Panc1 (cell line): Measurements from ENCODE around the gene OLIG1. TPM values are rescaled to one million over a fixed set of nuclear protein-coding genes. Genes with fewer than 3 reads are reported as not detected.

Experiments used
- ATAC-seq: fragments of 200-7000 bp; cut with Tn5 transposase; 2 replicates; pipeline ENCODE4 v1.9.1; 2020; ENCODE audit warnings: mild to moderate bottlenecking, moderate library complexity
- BruUV-seq: library from RNA; stranded (reverse); fragments of 400-500 nt; replicated peaks from 2 replicates; lab custom pipeline; 2021; lab: Mats Ljungman, UMichigan
- CTCF ChIA-PET: fragments of 300-600 bp; sonication (Branson Sonifier 250); formaldehyde crosslinking; loops from one replicate; lab custom pipeline; 2022; ENCODE audit warnings: antibody characterized with exemption; lab: Charles Lee
- POLR2A ChIA-PET: fragments of 300-600 bp; sonication (Branson Sonifier 250); formaldehyde crosslinking; loops from one replicate; lab custom pipeline; 2022; ENCODE audit warnings: antibody characterized with exemption; lab: Charles Lee
- DNase-seq: peaks from one replicate; pipeline ENCODE4 v3.0.0-alpha.2; 2010; ENCODE audit warnings: low read depth, low spot score
- H3K27ac ChIP-seq: 2 replicates; pipeline ENCODE4 v1.5.1; 2011; ENCODE audit warnings: mild to moderate bottlenecking, low read length, inconsistent platforms
- H3K27me3 ChIP-seq: fragments of 200-500 bp; sonication (Bioruptor generic); 2 replicates; pipeline ENCODE4 v1.6.0; 2014; ENCODE audit warnings: low read length, inconsistent platforms; ENCODE audit not compliant: control insufficient read depth, insufficient read depth
- H3K36me3 ChIP-seq: fragments of 200-500 bp; sonication (Bioruptor generic); 2 replicates; pipeline ENCODE4 v1.5.1; 2014; ENCODE audit warnings: inconsistent platforms, mild to moderate bottlenecking, low read length, moderate library complexity; ENCODE audit not compliant: control insufficient read depth, insufficient read depth
- H3K4me1 ChIP-seq: 2 replicates; pipeline ENCODE4 v1.5.1; 2011; ENCODE audit warnings: inconsistent platforms, mild to moderate bottlenecking, low read length, moderate library complexity; ENCODE audit not compliant: control insufficient read depth, insufficient read depth
- H3K4me3 ChIP-seq, 2 experiments: 2 replicates each; pipeline ENCODE4 v1.5.1; 2011 to 2012; ENCODE audit warnings: low read depth in 2 of 2, low read length in 2 of 2, mild to moderate bottlenecking in 2 of 2, inconsistent platforms in 1 of 2, moderate library complexity in 1 of 2
- H3K9me3 ChIP-seq: fragments of 200-500 bp; sonication (Bioruptor generic); 2 replicates; pipeline ENCODE4 v1.5.1; 2014; ENCODE audit warnings: low read depth, mild to moderate bottlenecking, inconsistent platforms, low read length, moderate library complexity; ENCODE audit not compliant: control insufficient read depth, insufficient read depth
- CTCF ChIP-seq: fragments of 450-650 bp; IDR thresholded peaks from 2 replicates; pipeline ENCODE4 v1.5.1; 2017; ENCODE audit warnings: mild to moderate bottlenecking
- POLR2AphosphoS5 ChIP-seq: IDR thresholded peaks from 2 replicates; pipeline ENCODE4 v1.6.1; 2012; ENCODE audit warnings: mild to moderate bottlenecking, low read depth, low read length, moderate library complexity
- REST ChIP-seq, 2 experiments: IDR thresholded peaks; 2 replicates each; pipeline ENCODE4 v1.6.1; 2011 to 2012; ENCODE audit warnings: low read depth in 2 of 2, control low read depth in 1 of 2, low read length in 1 of 2, mild to moderate bottlenecking in 1 of 2, moderate library complexity in 1 of 2; ENCODE audit not compliant: insufficient read depth in 1 of 2
- SIN3A ChIP-seq: IDR thresholded peaks from 2 replicates; pipeline ENCODE4 v1.6.1; 2012; ENCODE audit warnings: low read depth, mild to moderate bottlenecking, low read length, moderate library complexity, borderline replicate concordance; ENCODE audit not compliant: insufficient read depth
- TCF7L2 ChIP-seq: IDR thresholded peaks from 2 replicates; pipeline ENCODE4 v1.6.1; 2011; ENCODE audit warnings: mild to moderate bottlenecking, low read depth, low read length, inconsistent platforms
- in situ Hi-C: cut with HindIII; loops from 2 replicates; pipeline ENCODE4 v1.10.0; 2016; ENCODE audit warnings: low sequenced_read_pairs, low pct_unique_long_range_greater_than_20kb
- intact Hi-C: fragments of 100-400 bp; cut with micrococcal nuclease; formaldehyde crosslinking; loops from one replicate; pipeline ENCODE4 v1.10.0; 2022; ENCODE audit not compliant: unreplicated experiment
- total RNA-seq: library from RNA; stranded (reverse); gene quantifications from one replicate; pipeline ENCODE4 v1.2.1, GENCODE V29; 2021; ENCODE audit not compliant: unreplicated experiment

OLIG1 gene
- total RNA-seq, 1 experiment from 2014 or later, result 0.21 TPM

GRCh38 chr21:33042812-33043211 is 27.1 kb upstream of the OLIG1 start:
- no TSS peak for BruUV-seq
- Histone ChIP-seq H3K9me3 (no peaks in the 10 kb centered on the region), H3K36me3 (no peaks in the 10 kb centered on the region), H3K27ac (no peak overlapping the region), H3K27me3 (no peaks in the 10 kb centered on the region; the same call in 1 of the 2 replicates), H3K4me1 (no peaks in the 10 kb centered on the region), H3K4me3 (no peak overlapping the region)
- in situ Hi-C loops (no loop called here), intact Hi-C loops (no loop called here)
- DNase-seq (no peak), ATAC-seq (no peak)
- ChIA-PET POLR2A (no interaction called here), CTCF (interaction anchor here (0.5 kb wide), 1 partner anchor 84 kb away, joined by 5 read pairs; no protein-coding TSS in a partner anchor)
- TF ChIP-seq TCF7L2 (no peak), CTCF (no peak), REST (IDR thresholded peaks at IDR 0.05; ENCODE audit: insufficient read depth in 1 of 2, low read depth in 2 of 2, low read length in 1 of 2) (no peak), SIN3A (no peak), POLR2AphosphoS5 (no peak)

GRCh38 chr21:33046455-33046854 is 23.5 kb upstream of the OLIG1 start:
- in situ Hi-C loops (no loop called here), intact Hi-C loops (no loop called here)
- Histone ChIP-seq H3K27me3 (no peaks in the 10 kb centered on the region; the same call in 1 of the 2 replicates), H3K36me3 (no peaks in the 10 kb centered on the region), H3K4me1 (no peaks in the 10 kb centered on the region), H3K9me3 (no peaks in the 10 kb centered on the region), H3K4me3 (no peak overlapping the region), H3K27ac (no peak overlapping the region)
- ChIA-PET CTCF (no interaction called here), POLR2A (no interaction called here)
- DNase-seq, result no peak
- no peak for TF ChIP-seq REST (IDR thresholded peaks at IDR 0.05; ENCODE audit: insufficient read depth in 1 of 2, low read depth in 2 of 2, low read length in 1 of 2)
- TF ChIP-seq POLR2AphosphoS5, result no peak
- TF ChIP-seq CTCF, result no peak
- no peak for TF ChIP-seq SIN3A
- TF ChIP-seq TCF7L2, result no peak
- BruUV-seq, result no TSS peak
- ATAC-seq, result no peak
